Keratinocyte (primary cell): Measurements from ENCODE around the gene RHPN2. TPM values are rescaled to one million over a fixed set of nuclear protein-coding genes. Genes with fewer than 3 reads are reported as not detected.
A peak's percentile ranks its signal among the peaks of the same experiment; 100 is the strongest.

Source experiments
- DNase-seq: peaks from one replicate; pipeline ENCODE4 v3.0.0-alpha.2; 2011; ENCODE audit warnings: low read depth, missing footprints, low spot score
- FAIRE-seq: peaks from 2 replicates; lab custom pipeline; 2011; peaks lifted over from hg19 to GRCh38; lab: Jason Lieb, UNC
- H2AFZ ChIP-seq: 2 replicates; pipeline ENCODE4 v1.6.0; 2012; ENCODE audit warnings: low read length, control low read depth, inconsistent platforms; ENCODE audit not compliant: control insufficient read depth
- H3K27ac ChIP-seq: 2 replicates; pipeline ENCODE4 v1.5.1; 2011; ENCODE audit warnings: low read length; ENCODE audit not compliant: control insufficient read depth, insufficient read depth
- H3K27me3 ChIP-seq: 3 replicates; pipeline ENCODE4 v1.6.0; 2011; ENCODE audit warnings: low read length; ENCODE audit not compliant: control insufficient read depth, insufficient read depth; ENCODE audit errors: extremely low read depth
- H3K36me3 ChIP-seq, 2 experiments: 2 replicates in 1 of 2; 3 replicates in 1 of 2; pipeline ENCODE4 v1.5.1; 2011; ENCODE audit warnings: low read length in 2 of 2, mild to moderate bottlenecking in 1 of 2; ENCODE audit not compliant: control insufficient read depth in 2 of 2, insufficient read depth in 2 of 2; ENCODE audit errors: extremely low read depth in 1 of 2
- H3K4me1 ChIP-seq: 3 replicates; pipeline ENCODE4 v1.5.1; 2011; ENCODE audit warnings: low read length; ENCODE audit not compliant: control insufficient read depth, insufficient read depth; ENCODE audit errors: extremely low read depth
- H3K4me2 ChIP-seq: 3 replicates; pipeline ENCODE4 v1.6.0; 2011; ENCODE audit warnings: low read depth, low read length; ENCODE audit not compliant: control insufficient read depth, insufficient read depth; ENCODE audit errors: extremely low read depth
- H3K4me3 ChIP-seq, 3 experiments: fragments of 200-600 bp in 1 of 3; sonication (generic) in 1 of 3; 2 replicates in 2 of 3; 3 replicates in 1 of 3; pipeline ENCODE4 v1.5.1; 2011 to 2016; ENCODE audit warnings: low read length in 3 of 3, mild to moderate bottlenecking in 3 of 3, control low read depth in 2 of 3, inconsistent platforms in 1 of 3, low read depth in 1 of 3, mixed read lengths in 1 of 3, mixed run types in 1 of 3, moderate library complexity in 1 of 3; ENCODE audit not compliant: control insufficient read depth in 2 of 3, insufficient read depth in 2 of 3; ENCODE audit errors: extremely low read depth in 1 of 3
- H3K79me2 ChIP-seq: 2 replicates; pipeline ENCODE4 v1.6.0; 2012; ENCODE audit warnings: low read length; ENCODE audit not compliant: control insufficient read depth, insufficient read depth
- H3K9ac ChIP-seq: 3 replicates; pipeline ENCODE4 v1.6.0; 2011; ENCODE audit warnings: low read length; ENCODE audit not compliant: control insufficient read depth, insufficient read depth; ENCODE audit errors: extremely low read depth
- H3K9me1 ChIP-seq: 3 replicates; pipeline ENCODE4 v1.6.0; 2011; ENCODE audit warnings: low read length; ENCODE audit not compliant: control insufficient read depth, insufficient read depth; ENCODE audit errors: extremely low read depth
- H3K9me3 ChIP-seq: 2 replicates; pipeline ENCODE4 v1.5.1; 2012; ENCODE audit warnings: low read depth, low read length; ENCODE audit not compliant: control insufficient read depth
- H4K20me1 ChIP-seq: 3 replicates; pipeline ENCODE4 v1.6.0; 2011; ENCODE audit warnings: low read length; ENCODE audit not compliant: control insufficient read depth, insufficient read depth; ENCODE audit errors: extremely low read depth
- EZH2 ChIP-seq: IDR thresholded peaks from one replicate; pipeline ENCODE4 v1.6.1; 2012; ENCODE audit warnings: inconsistent platforms, mild to moderate bottlenecking, low read length, moderate library complexity
- dilution Hi-C: fragments of 300-500 bp; cut with MboI; formaldehyde crosslinking; loops from one replicate; pipeline ENCODE4 v1.7.0; 2020; ENCODE audit warnings: low sequenced_read_pairs; ENCODE audit not compliant: extremely low pct_ligation_motif_present
- polyA plus RNA-seq, 5 experiments: library from polyadenylated mRNA; depleted of rRNA in 3 of 5; stranded (reverse) in 3 of 5; stranded (forward) in 1 of 5; unstranded in 1 of 5; fragments of >200 nt; gene quantifications; 1 replicate in 1 of 5; 2 replicates in 3 of 5; 3 replicates in 1 of 5; pipeline versions ENCODE4 v1.2.1 to v1.2.3, GENCODE V29; 2011 to 2012; ENCODE audit warnings: missing spikeins in 2 of 5, low read depth in 1 of 5, low replicate concordance in 1 of 5
- TF ChIP-seq, protein P1 (sequence below), 3 experiments: IDR thresholded peaks in 1 of 3; conservative IDR thresholded peaks in 1 of 3; optimal IDR thresholded peaks in 1 of 3; 2 replicates in 2 of 3; 3 replicates in 1 of 3; pipeline versions ENCODE3 to v1.5.1; 2011; ENCODE audit warnings: low read length in 3 of 3, mild to moderate bottlenecking in 3 of 3, moderate library complexity in 2 of 3, control low read depth in 1 of 3, inconsistent platforms in 1 of 3; ENCODE audit not compliant: insufficient read depth in 2 of 3; ENCODE audit errors: extremely low read depth in 1 of 3

Gene RHPN2
- polyA plus RNA-seq, 1 donor (not counting 4 experiments of a cell fraction or from before 2014, with no cell fraction given): 6.6 TPM

DNA sequence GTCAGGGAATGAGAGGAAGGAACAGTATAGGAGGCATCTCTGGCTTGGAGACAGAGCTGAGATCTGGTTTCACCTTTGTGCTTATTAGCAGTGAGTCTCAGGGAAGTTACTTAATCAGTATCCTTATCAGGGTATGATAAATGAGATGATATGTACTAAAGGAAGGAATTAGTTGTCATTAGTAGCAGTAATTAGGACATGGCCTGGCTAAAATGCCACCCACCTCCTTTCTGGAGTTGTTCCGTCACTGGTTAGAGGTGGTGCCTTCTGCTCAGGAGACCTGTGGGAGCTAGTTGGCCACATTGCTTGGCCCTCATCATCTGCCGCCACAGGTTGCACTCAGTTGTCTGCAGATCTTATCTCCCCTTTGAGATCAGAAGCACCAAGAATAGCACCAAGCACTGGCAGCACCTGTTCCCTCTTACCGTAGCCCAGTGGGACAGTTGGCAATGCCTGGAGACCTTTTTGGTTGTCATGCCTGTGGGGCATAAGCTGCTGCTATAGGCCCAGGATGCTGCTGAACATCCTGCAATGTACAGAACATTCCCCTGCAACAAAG is 21.0 kb upstream of the RHPN2 start:
- no peak overlapping the region for H3K4me3 ChIP-seq
- no peaks in the 10 kb centered on the region for H3K27me3 ChIP-seq
- H3K4me1 ChIP-seq: peaks cover 9% of the 10 kb centered on the region
- no peak overlapping the region for H2AFZ ChIP-seq
- no peaks in the 10 kb centered on the region for H3K9me1 ChIP-seq
- no peaks in the 10 kb centered on the region for H4K20me1 ChIP-seq
- FAIRE-seq (no peak), DNase-seq (no peak)
- H3K79me2 ChIP-seq: peaks cover 13% of the 10 kb centered on the region
- no peaks in the 10 kb centered on the region for H3K9me3 ChIP-seq
- H3K27ac ChIP-seq: no peak overlapping the region
- H3K4me2 ChIP-seq: no peak overlapping the region
- no peak for TF ChIP-seq EZH2
- dilution Hi-C loops: no loop called here
- H3K36me3 ChIP-seq: peaks cover 5% of the 10 kb centered on the region in 2 experiments
- no peak overlapping the region for H3K9ac ChIP-seq

DNA sequence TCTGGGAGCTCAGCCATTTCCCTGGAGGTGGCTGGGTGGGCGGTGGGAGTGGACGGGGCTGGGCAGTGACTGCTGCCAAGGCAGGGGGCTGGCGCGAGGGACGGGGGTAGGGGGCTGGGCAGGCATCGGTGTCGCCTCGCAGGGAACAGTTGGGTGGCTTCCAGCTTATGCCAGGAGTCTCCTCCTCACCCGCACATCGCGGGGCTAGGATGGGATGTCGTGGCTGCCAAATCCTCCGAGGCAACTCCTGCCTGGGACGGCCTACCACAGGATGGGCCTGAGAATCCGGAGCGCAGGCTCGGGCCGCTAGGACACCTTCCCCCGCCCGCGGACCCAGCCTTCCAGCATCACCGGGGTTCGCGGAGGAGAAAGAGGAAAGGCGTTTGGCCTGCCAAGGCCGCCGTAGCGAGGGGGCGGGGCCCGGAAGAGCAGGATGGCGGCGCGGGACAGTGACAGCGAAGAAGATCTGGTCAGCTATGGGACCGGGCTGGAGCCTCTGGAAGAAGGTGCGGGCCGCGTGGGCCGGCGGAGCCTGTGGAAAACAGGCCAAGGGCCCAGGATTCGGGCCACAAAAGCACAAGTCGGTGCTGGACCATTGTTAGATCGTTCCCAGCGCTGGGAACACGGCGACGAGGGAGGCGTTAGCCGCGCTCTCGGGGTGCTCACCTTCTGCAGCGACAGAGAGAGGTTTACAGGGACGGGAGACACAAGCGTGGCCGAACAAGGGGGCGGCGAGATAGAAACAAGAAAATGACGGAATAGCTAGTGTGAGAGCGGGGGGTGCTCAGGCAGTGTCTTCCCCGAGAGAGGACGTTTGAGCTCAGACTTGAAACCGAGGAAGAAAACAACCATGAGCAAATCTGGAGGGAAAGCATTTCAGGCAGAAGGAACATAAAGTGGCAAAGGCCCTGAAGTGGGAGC is 16.3 kb upstream of the RHPN2 start, which contains the start of gene GPATCH1:
GPATCH1 (plus strand) TSS at position 421 of the 921 bp plus-strand sequence; CDS start at position 434, 13 bp downstream.
- dilution Hi-C loops: no loop called here
- FAIRE-seq: no peak
- Histone ChIP-seq H2AFZ (peak within 1 kb of the TSS; percentile 99), H3K9ac (peak within 1 kb of the TSS; percentile 84), H3K4me1 (peaks cover 21% of the 10 kb centered on the region), H3K9me3 (no peaks in the 10 kb centered on the region), H3K36me3 (no peaks in the 10 kb centered on the region), H3K4me3 (peak within 1 kb of the TSS; percentile 88 to 93 (median 91)), H4K20me1 (no peaks in the 10 kb centered on the region), H3K4me2 (peak within 1 kb of the TSS; percentile 90), H3K79me2 (peaks cover 13% of the 10 kb centered on the region), H3K27me3 (no peaks in the 10 kb centered on the region), H3K27ac (peak within 1 kb of the TSS; percentile 59), H3K9me1 (no peaks in the 10 kb centered on the region)
- TF ChIP-seq EZH2: no peak
- TF ChIP-seq, protein P1, sequence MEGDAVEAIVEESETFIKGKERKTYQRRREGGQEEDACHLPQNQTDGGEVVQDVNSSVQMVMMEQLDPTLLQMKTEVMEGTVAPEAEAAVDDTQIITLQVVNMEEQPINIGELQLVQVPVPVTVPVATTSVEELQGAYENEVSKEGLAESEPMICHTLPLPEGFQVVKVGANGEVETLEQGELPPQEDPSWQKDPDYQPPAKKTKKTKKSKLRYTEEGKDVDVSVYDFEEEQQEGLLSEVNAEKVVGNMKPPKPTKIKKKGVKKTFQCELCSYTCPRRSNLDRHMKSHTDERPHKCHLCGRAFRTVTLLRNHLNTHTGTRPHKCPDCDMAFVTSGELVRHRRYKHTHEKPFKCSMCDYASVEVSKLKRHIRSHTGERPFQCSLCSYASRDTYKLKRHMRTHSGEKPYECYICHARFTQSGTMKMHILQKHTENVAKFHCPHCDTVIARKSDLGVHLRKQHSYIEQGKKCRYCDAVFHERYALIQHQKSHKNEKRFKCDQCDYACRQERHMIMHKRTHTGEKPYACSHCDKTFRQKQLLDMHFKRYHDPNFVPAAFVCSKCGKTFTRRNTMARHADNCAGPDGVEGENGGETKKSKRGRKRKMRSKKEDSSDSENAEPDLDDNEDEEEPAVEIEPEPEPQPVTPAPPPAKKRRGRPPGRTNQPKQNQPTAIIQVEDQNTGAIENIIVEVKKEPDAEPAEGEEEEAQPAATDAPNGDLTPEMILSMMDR (optimal IDR thresholded peaks at IDR 0.05 in 1 of 3, IDR thresholded peaks at IDR 0.05 in 1 of 3, conservative IDR thresholded peaks at IDR 0.05 in 1 of 3; ENCODE audit: extremely low read depth in 1 of 3, insufficient read depth in 2 of 3, low read length in 3 of 3): no peak
- peak; percentile 19 for DNase-seq
